Neural cell (in vitro differentiated cells): ENCODE data around the gene ALOX5AP. TPM values are rescaled to one million over a fixed set of nuclear protein-coding genes. Genes with fewer than 3 reads are reported as not detected.

Source experiments
- H2AFZ ChIP-seq: fragments of 200-600, 300-800 bp; sonication (generic), shearing (Covaris generic); 2 replicates; pipeline ENCODE4 v1.6.0; 2014; ENCODE audit warnings: low read depth, mild to moderate bottlenecking, antibody characterized with exemption, low read length, moderate library complexity
- H3F3A ChIP-seq: fragments of 200-600 bp; shearing (Covaris generic); 2 replicates; pipeline ENCODE4 v1.6.1; 2016; ENCODE audit warnings: mild to moderate bottlenecking, moderate library complexity, mixed read lengths, antibody characterized with exemption, low read length; ENCODE audit not compliant: insufficient read depth, poor library complexity, severe bottlenecking
- H3K27ac ChIP-seq: fragments of 200-600, 300-800 bp; sonication (generic), shearing (Covaris generic); 2 replicates; pipeline ENCODE4 v1.5.1; 2014; ENCODE audit warnings: mild to moderate bottlenecking, low read length, moderate library complexity
- H3K27me3 ChIP-seq: fragments of 300-800, 200-600 bp; sonication (generic), shearing (Covaris generic); 2 replicates; pipeline ENCODE4 v1.6.0; 2014; ENCODE audit warnings: mild to moderate bottlenecking, low read depth, low read length, moderate library complexity; ENCODE audit not compliant: insufficient read depth
- H3K36me3 ChIP-seq: fragments of 300-800, 200-600 bp; sonication (generic), shearing (Covaris generic); 2 replicates; pipeline ENCODE4 v1.5.1; 2014; ENCODE audit warnings: mild to moderate bottlenecking, antibody characterized with exemption, low read length, moderate library complexity; ENCODE audit not compliant: insufficient read depth
- H3K4me2 ChIP-seq: fragments of 300-800, 200-600 bp; sonication (generic), shearing (Covaris generic); 2 replicates; pipeline ENCODE4 v1.6.0; 2014; ENCODE audit warnings: mild to moderate bottlenecking, low read length
- H3K4me3 ChIP-seq: fragments of 300-800, 200-600 bp; sonication (generic), shearing (Covaris generic); 2 replicates; pipeline ENCODE4 v1.5.1; 2014; ENCODE audit warnings: mild to moderate bottlenecking, low read length, moderate library complexity
- H3K79me2 ChIP-seq: fragments of 200-600 bp; shearing (Covaris generic); replicated peaks from 2 replicates; pipeline ENCODE4 v1.6.0; 2014; ENCODE audit warnings: mild to moderate bottlenecking, low read length, moderate library complexity; ENCODE audit not compliant: insufficient read depth
- H3K9ac ChIP-seq: fragments of 300-800, 200-600 bp; sonication (generic), shearing (Covaris generic); 2 replicates; pipeline ENCODE4 v1.6.1; 2016; ENCODE audit warnings: mild to moderate bottlenecking, low read length, mixed read lengths
- H3K9me2 ChIP-seq: fragments of 200-600 bp; shearing (Covaris generic); 2 replicates; pipeline ENCODE4 v1.6.1; 2016; ENCODE audit warnings: mild to moderate bottlenecking, low read length, mixed read lengths; ENCODE audit not compliant: insufficient read depth
- H3K9me3 ChIP-seq: fragments of 200-600, 300-800 bp; sonication (generic), shearing (Covaris generic); 2 replicates; pipeline ENCODE4 v1.6.1; 2016; ENCODE audit warnings: mild to moderate bottlenecking, mixed run types, low read length, moderate library complexity, mixed read lengths
- H4K20me1 ChIP-seq: fragments of 200-600 bp; shearing (Covaris generic); 2 replicates; pipeline ENCODE4 v1.6.1; 2016; ENCODE audit warnings: mild to moderate bottlenecking, mixed run types; ENCODE audit not compliant: insufficient read depth
- CTCF ChIP-seq: fragments of 450-650 bp; IDR thresholded peaks from 2 replicates; pipeline ENCODE4 v1.5.1; 2014; ENCODE audit warnings: antibody characterized with exemption, mild to moderate bottlenecking, moderate library complexity; ENCODE audit not compliant: poor library complexity, severe bottlenecking
- EP300 ChIP-seq: fragments of 450-650 bp; conservative IDR thresholded peaks from 2 replicates; pipeline ENCODE4 v1.6.1; 2014; ENCODE audit warnings: antibody characterized with exemption, mild to moderate bottlenecking, moderate library complexity; ENCODE audit not compliant: poor library complexity, severe bottlenecking
- EZH2 ChIP-seq: fragments of 200-600, 300-800 bp; shearing (Covaris generic), sonication (generic); IDR thresholded peaks from 2 replicates; pipeline ENCODE4 v1.6.1; 2014; ENCODE audit warnings: antibody characterized with exemption, low read length, borderline replicate concordance, mild to moderate bottlenecking; ENCODE audit not compliant: insufficient read depth, poor library complexity, severe bottlenecking
- MXI1 ChIP-seq: fragments of 450-650 bp; conservative IDR thresholded peaks from 2 replicates; pipeline ENCODE4 v1.6.1; 2014; ENCODE audit warnings: antibody characterized with exemption, mild to moderate bottlenecking; ENCODE audit not compliant: poor library complexity, severe bottlenecking
- POLR2AphosphoS5 ChIP-seq: IDR thresholded peaks from 2 replicates; pipeline ENCODE4 v1.6.1; 2012
- RAD21 ChIP-seq: fragments of 450-650 bp; conservative IDR thresholded peaks from 2 replicates; pipeline ENCODE4 v1.6.1; 2014; ENCODE audit warnings: antibody characterized with exemption, mild to moderate bottlenecking, moderate library complexity
- SMC3 ChIP-seq: fragments of 450-650 bp; conservative IDR thresholded peaks from 2 replicates; pipeline ENCODE4 v1.6.1; 2014; ENCODE audit warnings: antibody characterized with exemption, mild to moderate bottlenecking, moderate library complexity; ENCODE audit not compliant: poor library complexity
- TAF1 ChIP-seq: IDR thresholded peaks from 2 replicates; pipeline ENCODE4 v1.6.1; 2012; ENCODE audit warnings: low read depth
- polyA plus RNA-seq: library from polyadenylated mRNA; depleted of rRNA; stranded (reverse); fragments of >200 nt; gene quantifications from 2 replicates; pipeline ENCODE4 v1.2.3, GENCODE V29; 2014
- TF ChIP-seq, protein P1 (sequence below): IDR thresholded peaks from 2 replicates; pipeline ENCODE4 v1.6.1; 2012; ENCODE audit warnings: borderline replicate concordance

ALOX5AP gene
- polyA plus RNA-seq, 1 donor from 2014 or later, result not detected

GRCh38 chr13:30796132-30796572, 60.8 kb downstream of the ALOX5AP start:
- Histone ChIP-seq H4K20me1 (no peaks in the 10 kb centered on the region), H3K9me2 (no peaks in the 10 kb centered on the region), H3K27ac (no peak overlapping the region), H3F3A (no peaks in the 10 kb centered on the region), H3K4me3 (no peak overlapping the region), H3K4me2 (no peak overlapping the region), H2AFZ (no peak overlapping the region), H3K27me3 (no peaks in the 10 kb centered on the region), H3K79me2 (no peaks in the 10 kb centered on the region), H3K36me3 (no peaks in the 10 kb centered on the region), H3K9ac (no peak overlapping the region), H3K9me3 (no peaks in the 10 kb centered on the region)
- TF ChIP-seq CTCF (no peak), SMC3 (no peak), EZH2 (no peak), MXI1 (no peak), RAD21 (no peak), EP300 (no peak), POLR2AphosphoS5 (no peak), TAF1 (no peak)
- TF ChIP-seq, protein P1, sequence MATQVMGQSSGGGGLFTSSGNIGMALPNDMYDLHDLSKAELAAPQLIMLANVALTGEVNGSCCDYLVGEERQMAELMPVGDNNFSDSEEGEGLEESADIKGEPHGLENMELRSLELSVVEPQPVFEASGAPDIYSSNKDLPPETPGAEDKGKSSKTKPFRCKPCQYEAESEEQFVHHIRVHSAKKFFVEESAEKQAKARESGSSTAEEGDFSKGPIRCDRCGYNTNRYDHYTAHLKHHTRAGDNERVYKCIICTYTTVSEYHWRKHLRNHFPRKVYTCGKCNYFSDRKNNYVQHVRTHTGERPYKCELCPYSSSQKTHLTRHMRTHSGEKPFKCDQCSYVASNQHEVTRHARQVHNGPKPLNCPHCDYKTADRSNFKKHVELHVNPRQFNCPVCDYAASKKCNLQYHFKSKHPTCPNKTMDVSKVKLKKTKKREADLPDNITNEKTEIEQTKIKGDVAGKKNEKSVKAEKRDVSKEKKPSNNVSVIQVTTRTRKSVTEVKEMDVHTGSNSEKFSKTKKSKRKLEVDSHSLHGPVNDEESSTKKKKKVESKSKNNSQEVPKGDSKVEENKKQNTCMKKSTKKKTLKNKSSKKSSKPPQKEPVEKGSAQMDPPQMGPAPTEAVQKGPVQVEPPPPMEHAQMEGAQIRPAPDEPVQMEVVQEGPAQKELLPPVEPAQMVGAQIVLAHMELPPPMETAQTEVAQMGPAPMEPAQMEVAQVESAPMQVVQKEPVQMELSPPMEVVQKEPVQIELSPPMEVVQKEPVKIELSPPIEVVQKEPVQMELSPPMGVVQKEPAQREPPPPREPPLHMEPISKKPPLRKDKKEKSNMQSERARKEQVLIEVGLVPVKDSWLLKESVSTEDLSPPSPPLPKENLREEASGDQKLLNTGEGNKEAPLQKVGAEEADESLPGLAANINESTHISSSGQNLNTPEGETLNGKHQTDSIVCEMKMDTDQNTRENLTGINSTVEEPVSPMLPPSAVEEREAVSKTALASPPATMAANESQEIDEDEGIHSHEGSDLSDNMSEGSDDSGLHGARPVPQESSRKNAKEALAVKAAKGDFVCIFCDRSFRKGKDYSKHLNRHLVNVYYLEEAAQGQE, result no peak

GRCh38 chr13:30796631-30797601, 61.6 kb downstream of the ALOX5AP start:
- Histone ChIP-seq H3F3A (no peaks in the 10 kb centered on the region), H3K9me2 (no peaks in the 10 kb centered on the region), H3K27me3 (no peaks in the 10 kb centered on the region), H3K27ac (no peak overlapping the region), H3K4me3 (no peak overlapping the region), H3K36me3 (no peaks in the 10 kb centered on the region), H4K20me1 (no peaks in the 10 kb centered on the region), H3K9ac (no peak overlapping the region), H3K4me2 (no peak overlapping the region), H2AFZ (no peak overlapping the region), H3K79me2 (no peaks in the 10 kb centered on the region), H3K9me3 (no peaks in the 10 kb centered on the region)
- no peak for TF ChIP-seq SMC3
- no peak for TF ChIP-seq CTCF
- TF ChIP-seq EZH2, result no peak
- TF ChIP-seq MXI1, result no peak
- TF ChIP-seq EP300, result no peak
- no peak for TF ChIP-seq POLR2AphosphoS5
- TF ChIP-seq RAD21, result no peak
- TF ChIP-seq, protein P1, result no peak
